B cell (primary cell): ENCODE measurements around the gene SMURF1.

Experiments
- CTCF ChIP-seq: fragments of 200-600 bp; IDR thresholded peaks from one replicate; pipeline ENCODE4 v1.8.0; 2022; ENCODE audit warnings: antibody characterized with exemption, mild to moderate bottlenecking
- EZH2 ChIP-seq: IDR thresholded peaks from 2 replicates; pipeline ENCODE4 v1.6.1; 2012; ENCODE audit warnings: borderline replicate concordance, low read depth, mild to moderate bottlenecking, moderate library complexity, low read length; ENCODE audit not compliant: insufficient read depth, poor library complexity, severe bottlenecking

GRCh38 chr7:99188221-99188620 lies 44.3 kb upstream of the SMURF1 start:
- no peak for TF ChIP-seq EZH2
- TF ChIP-seq CTCF = no peak
